Measurements from ENCODE around the gene TNFRSF13B.
A peak's percentile ranks its signal among the peaks of the same experiment; 100 is the strongest.
"Not testable (repeated sequence)": the region's sequence is repeated elsewhere in the genome, so short reads cannot be mapped to it uniquely, and the experiment has no call there.

TNFRSF13B gene

DNA sequence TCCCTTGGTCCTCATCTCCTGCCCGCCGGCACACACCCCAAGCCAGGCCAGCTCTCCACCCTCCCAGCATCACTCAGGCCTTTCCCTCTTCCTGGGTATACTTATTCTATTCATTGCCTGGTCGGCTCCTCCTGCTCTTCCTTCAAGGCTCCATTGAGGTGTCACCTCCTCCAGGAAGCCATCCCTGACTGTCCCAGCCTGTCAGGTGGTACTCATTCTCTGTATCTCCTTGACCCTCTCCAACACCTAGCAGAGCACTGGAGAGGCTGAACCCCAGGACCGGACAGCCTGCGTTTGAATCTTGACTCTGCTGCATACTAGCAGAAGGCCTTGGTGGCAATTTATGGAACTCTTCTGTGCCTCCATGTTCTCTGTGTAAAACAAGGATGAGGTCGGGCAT is 428 bp upstream of the TNFRSF13B start:
- Histone ChIP-seq H4K20me1 (no peaks in the 10 kb centered on the region), H3K27me3 (peaks cover 0 to 15% (median 0%) of the 10 kb centered on the region in 11 experiments; a peak in 4 of 22 replicates), H3K9ac (peak overlapping the region in 1 of 11 experiments; percentile 38; a peak in 2 of 22 replicates), H3K4me3 (no peak overlapping the region), H3K4me1 (peaks cover 81 to 96% (median 89%) of the 10 kb centered on the region in 10 experiments), H3K27ac (peak overlapping the region in 2 of 11 experiments; percentile 33 to 34; a peak in 2 of 22 replicates), H3K4me2 (peak overlapping the region; percentile 46 to 91 (median 89); a peak in 21 of 22 replicates), H3K36me3 (no peaks in the 10 kb centered on the region), H3K9me3 (replicated peaks in 1 of 11) (0 out of 22 replicates have a peak, but pooled peaks cover 0 to 3% (median 0%) of the 10 kb centered on the region in 11 experiments)
- TF ChIP-seq Cebpa-rat (IDR thresholded peaks at IDR 0.05): no peak

DNA sequence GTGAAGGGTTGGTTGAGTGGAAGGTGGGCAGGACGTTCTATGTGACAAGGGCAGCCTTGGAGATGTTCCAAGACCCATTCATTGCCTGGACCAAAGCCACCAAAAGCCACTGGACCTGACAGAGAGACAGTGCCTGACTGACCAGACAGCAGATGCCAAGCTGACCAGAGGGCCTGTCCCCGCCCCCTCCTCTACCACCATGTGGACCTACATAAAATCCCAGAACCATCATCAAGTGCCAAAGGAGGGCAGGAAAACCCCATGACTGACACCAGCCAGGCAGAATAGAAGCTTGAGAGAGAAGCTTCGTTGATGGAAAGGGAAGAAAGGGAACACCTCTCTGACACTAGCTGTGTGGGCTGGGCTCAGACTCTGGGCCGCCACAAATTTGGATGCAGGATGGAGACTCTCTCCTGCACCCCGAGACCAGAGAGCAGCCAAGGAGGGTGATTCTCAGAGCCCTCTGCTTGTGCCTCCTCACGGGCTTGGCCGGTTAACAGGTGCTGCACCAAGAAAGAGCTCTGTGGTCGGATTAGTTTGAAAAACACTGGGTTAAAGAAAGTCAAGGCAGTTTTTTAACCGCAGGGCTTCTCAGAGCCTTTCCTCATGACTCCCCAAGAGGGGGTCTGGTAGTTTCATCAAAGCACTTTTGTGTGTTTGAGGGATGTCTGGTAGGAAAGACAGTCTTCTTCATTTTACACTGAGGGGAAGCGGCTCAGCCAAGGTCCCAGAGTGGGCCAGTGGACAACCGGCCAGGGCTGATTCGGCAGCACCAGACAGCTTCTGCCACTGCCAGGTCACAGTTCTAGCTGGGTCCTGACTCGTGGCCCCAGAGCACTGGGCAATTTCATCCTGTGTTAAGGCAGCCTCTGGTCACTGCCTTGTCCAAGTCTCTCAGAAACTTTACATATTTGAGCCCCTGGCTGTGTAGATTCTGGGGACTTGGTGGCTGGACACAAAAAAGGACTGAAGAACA is 1.7 kb downstream of the TNFRSF13B start:
- peak overlapping the region in 4 of 11 experiments; percentile 16 to 70 (median 62); a peak in 8 of 22 replicates for H3K9ac ChIP-seq
- peaks cover 0 to 15% (median 0%) of the 10 kb centered on the region in 11 experiments; a peak in 4 of 22 replicates for H3K27me3 ChIP-seq
- peak overlapping the region; percentile 19 to 91 (median 88) for H3K4me2 ChIP-seq
- H4K20me1 ChIP-seq: no peaks in the 10 kb centered on the region
- TF ChIP-seq Cebpa-rat (IDR thresholded peaks at IDR 0.05): no peak
- peak overlapping the region in 2 of 10 experiments; percentile 3 to 13; a peak in 3 of 20 replicates for H3K4me3 ChIP-seq
- peak overlapping the region in 4 of 11 experiments; percentile 37 to 77 (median 60); a peak in 8 of 22 replicates for H3K27ac ChIP-seq
- H3K9me3 ChIP-seq (replicated peaks in 1 of 11): 0 out of 22 replicates have a peak, but pooled peaks cover 0 to 3% (median 0%) of the 10 kb centered on the region in 11 experiments
- H3K4me1 ChIP-seq: peaks cover 60 to 75% (median 67%) of the 10 kb centered on the region in 10 experiments
- H3K36me3 ChIP-seq: no peaks in the 10 kb centered on the region

DNA sequence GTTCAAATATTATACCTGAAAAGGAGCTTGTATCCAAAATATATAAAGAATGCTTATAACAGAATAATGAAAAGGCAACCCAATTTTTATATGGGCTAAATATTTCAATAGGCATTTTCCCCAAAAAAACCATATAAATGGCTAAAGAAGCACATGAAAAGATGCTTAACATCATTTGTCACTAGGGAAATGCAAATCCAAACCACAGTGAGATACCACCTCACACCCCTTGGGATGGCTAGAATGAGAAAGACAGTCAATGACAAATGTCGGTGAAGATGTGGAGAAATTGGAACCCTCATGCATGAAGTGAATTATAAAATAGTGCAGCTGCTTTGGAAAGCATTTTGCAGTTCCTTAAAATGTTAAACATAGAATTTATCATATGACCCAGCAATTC is 3.1 kb downstream of the TNFRSF13B start:
- H3K9ac ChIP-seq: no peak overlapping the region
- H3K4me1 ChIP-seq: peaks cover 45 to 61% (median 53%) of the 10 kb centered on the region in 10 experiments
- no peak for TF ChIP-seq Cebpa-rat (IDR thresholded peaks at IDR 0.05)
- no peaks in the 10 kb centered on the region for H3K36me3 ChIP-seq
- peaks cover 0 to 15% (median 0%) of the 10 kb centered on the region in 11 experiments; a peak in 4 of 22 replicates for H3K27me3 ChIP-seq
- peak overlapping the region in 2 of 11 experiments; percentile 58 to 77; a peak in 4 of 22 replicates for H3K27ac ChIP-seq
- H4K20me1 ChIP-seq: no peaks in the 10 kb centered on the region
- no peak overlapping the region for H3K4me3 ChIP-seq
- H3K4me2 ChIP-seq: peak overlapping the region in 10 of 11 experiments; percentile 20 to 91 (median 87); a peak in 16 of 22 replicates
- 0 out of 22 replicates have a peak, but pooled peaks cover 0 to 3% (median 0%) of the 10 kb centered on the region in 11 experiments for H3K9me3 ChIP-seq (replicated peaks in 1 of 11)

DNA sequence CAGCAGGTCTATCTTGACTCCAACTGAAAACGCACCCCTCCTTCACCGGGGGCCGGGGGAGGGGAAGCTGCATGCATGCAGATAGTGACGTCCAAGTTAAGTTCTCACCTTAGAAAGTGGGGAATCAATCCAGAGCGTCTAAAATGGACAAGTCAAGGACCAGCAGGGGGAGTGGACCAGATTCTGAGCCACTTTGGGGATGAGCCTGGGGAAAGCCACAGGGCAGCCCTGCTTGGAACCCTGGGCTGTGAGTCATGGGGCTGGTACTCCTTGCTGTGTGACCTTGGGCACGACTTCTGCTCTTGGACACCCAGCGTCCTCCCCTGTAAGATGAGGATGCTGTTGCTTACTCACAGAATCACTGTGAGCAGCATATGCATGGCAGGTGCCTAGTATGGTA is 9.1 kb downstream of the TNFRSF13B start:
- Histone ChIP-seq H3K4me2 (peak overlapping the region in 1 of 11 experiments; percentile 66; a peak in 2 of 22 replicates), H3K27ac (no peak overlapping the region), H3K4me1 (peaks cover 0 to 27% (median under 1%) of the 10 kb centered on the region in 10 experiments; a peak in 11 of 20 replicates)

DNA sequence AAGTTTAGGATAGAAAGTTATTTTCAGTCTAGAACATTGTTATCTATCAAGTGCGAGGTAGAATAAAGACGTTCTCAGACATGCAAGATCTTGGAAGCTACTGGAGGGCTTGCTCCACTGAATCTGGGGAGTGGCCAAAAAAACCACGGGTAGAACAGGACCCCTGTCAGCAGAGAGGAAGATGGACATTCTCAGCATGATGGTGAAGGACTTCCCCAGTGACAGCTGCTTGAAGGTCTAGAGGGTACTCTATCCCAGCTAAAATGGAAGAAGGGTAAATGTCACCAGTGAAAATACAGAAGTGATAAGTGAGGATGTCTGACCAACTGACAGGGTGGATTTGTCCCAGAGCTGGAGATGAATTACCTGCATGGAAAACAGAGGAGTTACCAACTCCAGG is 10.1 kb downstream of the TNFRSF13B start:
- no peaks in the 10 kb centered on the region for H3K27me3 ChIP-seq
- H3K36me3 ChIP-seq: no peaks in the 10 kb centered on the region
- H3K4me2 ChIP-seq: peak overlapping the region in 3 of 11 experiments; percentile 11 to 66 (median 20); a peak in 5 of 22 replicates

More for the DNA sequence above, 9.1 kb downstream of the TNFRSF13B start:
- no peak overlapping the region for H3K4me3 ChIP-seq
- no peaks in the 10 kb centered on the region for H3K36me3 ChIP-seq
- no peaks in the 10 kb centered on the region for H4K20me1 ChIP-seq
- no peaks in the 10 kb centered on the region for H3K27me3 ChIP-seq
- no peak overlapping the region for H3K9ac ChIP-seq
- H3K9me3 ChIP-seq (replicated peaks in 1 of 11): peaks cover 10 to 30% (median 21%) of the 10 kb centered on the region in 11 experiments; a peak in 21 of 22 replicates
- TF ChIP-seq Cebpa-rat (IDR thresholded peaks at IDR 0.05): no peak

DNA sequence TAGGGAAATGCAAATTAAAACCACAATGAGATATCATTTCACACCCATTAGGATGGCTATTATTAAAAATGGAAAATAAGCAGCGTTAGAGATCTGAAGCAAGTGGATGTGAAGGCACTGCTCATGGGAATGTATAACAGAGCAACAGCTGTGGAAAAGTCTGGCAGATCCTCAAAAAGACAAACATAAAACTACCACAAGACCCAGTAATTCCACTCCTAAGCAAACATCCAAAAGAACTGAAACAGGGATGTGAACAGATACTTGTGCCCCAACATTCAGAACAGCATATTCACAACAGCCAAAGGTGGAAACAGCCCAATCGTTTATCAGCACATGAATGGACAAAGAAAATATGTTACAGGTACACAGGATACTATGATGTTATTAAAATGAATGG is 10.9 kb downstream of the TNFRSF13B start:
- not testable (repeated sequence) for H3K9ac ChIP-seq, H3K4me3 ChIP-seq, H3K27me3 ChIP-seq, H3K36me3 ChIP-seq, H3K27ac ChIP-seq, H4K20me1 ChIP-seq
- peak overlapping the region in 3 of 11 experiments; percentile 1 to 66 (median 20); a peak in 2 of 22 replicates for H3K4me2 ChIP-seq
- peaks cover 0 to 34% (median 0%) of the 10 kb centered on the region in 10 experiments; a peak in 6 of 20 replicates for H3K4me1 ChIP-seq
- peaks cover 22 to 39% (median 30%) of the 10 kb centered on the region in 11 experiments for H3K9me3 ChIP-seq (replicated peaks in 1 of 11)

More for the DNA sequence above, 10.1 kb downstream of the TNFRSF13B start:
- H3K4me3 ChIP-seq: no peak overlapping the region
- H3K27ac ChIP-seq: no peak overlapping the region
- peaks cover 14 to 31% (median 23%) of the 10 kb centered on the region in 11 experiments; a peak in 21 of 22 replicates for H3K9me3 ChIP-seq (replicated peaks in 1 of 11)
- no peak overlapping the region for H3K9ac ChIP-seq
- no peaks in the 10 kb centered on the region for H4K20me1 ChIP-seq
- H3K4me1 ChIP-seq: peaks cover 0 to 27% (median 0%) of the 10 kb centered on the region in 10 experiments; a peak in 6 of 20 replicates
- TF ChIP-seq Cebpa-rat (IDR thresholded peaks at IDR 0.05): no peak

DNA sequence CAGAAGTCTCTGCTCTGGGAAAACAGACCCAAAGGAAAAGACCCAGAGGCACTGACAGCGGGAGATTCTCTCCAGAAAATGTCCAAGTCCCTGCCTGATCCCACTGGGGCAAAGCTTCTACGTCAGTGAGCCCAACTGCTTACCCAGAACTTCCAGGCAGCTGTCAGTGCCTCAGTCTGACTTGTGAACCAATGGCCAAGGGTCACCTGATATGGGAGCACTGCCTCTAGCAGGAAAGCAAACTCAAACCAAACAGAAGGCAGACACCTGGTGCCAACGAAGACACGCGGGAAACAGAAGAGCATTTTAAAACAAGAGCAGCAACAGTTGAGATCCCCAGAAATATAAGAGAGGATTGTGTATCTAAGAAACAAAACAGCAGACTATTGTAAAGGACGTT is 16.9 kb downstream of the TNFRSF13B start:
- not testable (repeated sequence) for H3K27me3 ChIP-seq, H4K20me1 ChIP-seq, H3K4me3 ChIP-seq, H3K9ac ChIP-seq, H3K36me3 ChIP-seq
- H3K4me1 ChIP-seq: peaks cover 13 to 31% (median 19%) of the 10 kb centered on the region in 10 experiments
- H3K27ac ChIP-seq: peak overlapping the region in 1 of 11 experiments; percentile 8; a peak in 1 of 22 replicates
- H3K9me3 ChIP-seq (replicated peaks in 1 of 11): peaks cover 20 to 30% (median 25%) of the 10 kb centered on the region in 11 experiments
- peak overlapping the region; percentile 27 to 67 (median 47); a peak in 20 of 22 replicates for H3K4me2 ChIP-seq

DNA sequence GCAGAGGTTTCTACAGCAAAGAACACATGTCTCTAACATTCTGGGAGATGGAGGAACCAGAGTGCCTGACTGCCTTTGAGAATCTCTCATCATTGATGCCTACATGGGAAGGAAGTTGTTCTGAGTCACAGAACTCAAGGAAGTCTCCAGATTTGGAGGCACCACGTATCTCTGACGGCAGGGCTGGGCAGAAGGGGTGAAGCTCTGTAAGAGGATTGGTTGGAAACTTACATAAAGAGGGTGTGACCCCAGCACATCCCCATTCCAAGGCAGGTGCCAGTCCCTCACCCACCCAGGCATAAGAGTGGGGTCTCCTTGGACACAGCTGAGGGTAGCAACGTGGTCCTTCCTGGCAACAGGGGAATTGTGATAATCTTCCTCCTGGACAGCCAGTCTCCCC is 17.4 kb downstream of the TNFRSF13B start:
- Histone ChIP-seq H3K4me3 (no peak overlapping the region), H3K27ac (peak overlapping the region in 3 of 11 experiments; percentile 6 to 8 (median 7); a peak in 3 of 22 replicates), H3K9me3 (replicated peaks in 1 of 11) (peaks cover 20 to 32% (median 27%) of the 10 kb centered on the region in 11 experiments), H4K20me1 (no peaks in the 10 kb centered on the region), H3K27me3 (no peaks in the 10 kb centered on the region), H3K4me2 (peak overlapping the region; percentile 27 to 67 (median 47); a peak in 21 of 22 replicates), H3K4me1 (peaks cover 13 to 31% (median 19%) of the 10 kb centered on the region in 10 experiments), H3K9ac (no peak overlapping the region; a peak in 1 of 22 replicates), H3K36me3 (no peaks in the 10 kb centered on the region)
- TF ChIP-seq Cebpa-rat (IDR thresholded peaks at IDR 0.05): no peak
